Prostate gland (tissue), 2 donors: ENCODE results near the gene AARSD1.

ENCODE experiments used
- POLR2A ChIP-seq: fragments of 450-650 bp; IDR thresholded peaks from one replicate; pipeline ENCODE4 v1.6.1; 2016; ENCODE audit warnings: antibody characterized with exemption, mild to moderate bottlenecking
- TF ChIP-seq, protein P1 (sequence below), 4 experiments: fragments of 200-600 bp in 2 of 4; fragments of 450-650 bp in 2 of 4; sonication (generic) in 2 of 4; IDR thresholded peaks; 1 replicate in 3 of 4; 2 replicates in 1 of 4; pipeline ENCODE4 v1.5.1; 2016 to 2019; ENCODE audit warnings: antibody characterized with exemption in 4 of 4, mild to moderate bottlenecking in 2 of 4, moderate library complexity in 2 of 4

DNA sequence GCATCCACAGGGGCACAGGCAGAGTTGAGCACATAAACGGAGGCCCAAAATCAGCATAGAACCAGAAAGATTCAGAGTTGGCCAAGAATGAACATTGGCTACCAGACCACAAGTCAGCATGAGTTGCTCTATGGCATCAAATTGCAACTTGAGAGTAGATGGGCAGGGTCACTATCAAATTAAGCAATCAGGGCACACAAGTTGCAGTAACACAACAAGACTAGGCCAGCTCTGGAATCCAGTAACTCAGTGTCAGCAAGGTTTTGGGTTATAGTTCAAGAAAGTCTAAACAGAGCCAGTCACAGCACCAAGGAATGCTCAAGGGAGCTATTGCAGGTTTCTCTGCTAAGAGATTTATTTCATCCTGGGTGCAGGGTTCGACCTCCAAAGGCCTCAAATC lies 50.7 kb downstream of the AARSD1 start:
- TF ChIP-seq, protein P1, sequence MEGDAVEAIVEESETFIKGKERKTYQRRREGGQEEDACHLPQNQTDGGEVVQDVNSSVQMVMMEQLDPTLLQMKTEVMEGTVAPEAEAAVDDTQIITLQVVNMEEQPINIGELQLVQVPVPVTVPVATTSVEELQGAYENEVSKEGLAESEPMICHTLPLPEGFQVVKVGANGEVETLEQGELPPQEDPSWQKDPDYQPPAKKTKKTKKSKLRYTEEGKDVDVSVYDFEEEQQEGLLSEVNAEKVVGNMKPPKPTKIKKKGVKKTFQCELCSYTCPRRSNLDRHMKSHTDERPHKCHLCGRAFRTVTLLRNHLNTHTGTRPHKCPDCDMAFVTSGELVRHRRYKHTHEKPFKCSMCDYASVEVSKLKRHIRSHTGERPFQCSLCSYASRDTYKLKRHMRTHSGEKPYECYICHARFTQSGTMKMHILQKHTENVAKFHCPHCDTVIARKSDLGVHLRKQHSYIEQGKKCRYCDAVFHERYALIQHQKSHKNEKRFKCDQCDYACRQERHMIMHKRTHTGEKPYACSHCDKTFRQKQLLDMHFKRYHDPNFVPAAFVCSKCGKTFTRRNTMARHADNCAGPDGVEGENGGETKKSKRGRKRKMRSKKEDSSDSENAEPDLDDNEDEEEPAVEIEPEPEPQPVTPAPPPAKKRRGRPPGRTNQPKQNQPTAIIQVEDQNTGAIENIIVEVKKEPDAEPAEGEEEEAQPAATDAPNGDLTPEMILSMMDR (IDR thresholded peaks at IDR 0.05) = no peak
- TF ChIP-seq POLR2A = no peak
